HG03280 (cell line): ENCODE measurements around the gene NR3C2.

Experiments used
- ATAC-seq: cut with Tn5 transposase; IDR thresholded peaks from one replicate; pipeline ENCODE4 v1.9.1; 2021; ENCODE audit warnings: mild to moderate bottlenecking, moderate library complexity; ENCODE audit not compliant: unreplicated experiment

The NR3C2 gene

GRCh38 chr4:148435654-148436406 lies 6.4 kb downstream of the NR3C2 start:
- no peak for ATAC-seq

GRCh38 chr4:148434075-148434773 lies 8.0 kb downstream of the NR3C2 start:
- ATAC-seq, result no peak

- no peak for ATAC-seq
These were observed 10.8 kb downstream of the NR3C2 start for GRCh38 chr4:148431401-148431800.

GRCh38 chr4:148430854-148431253 lies 11.4 kb downstream of the NR3C2 start:
- ATAC-seq, result no peak

- ATAC-seq, result no peak
These were observed 13.0 kb downstream of the NR3C2 start for GRCh38 chr4:148429206-148429605.

GRCh38 chr4:148426643-148427042 lies 15.6 kb downstream of the NR3C2 start:
- ATAC-seq, result no peak

- ATAC-seq, result no peak
These were observed 16.7 kb downstream of the NR3C2 start for GRCh38 chr4:148425327-148426110.

- ATAC-seq, result no peak
These were observed 21.8 kb downstream of the NR3C2 start for GRCh38 chr4:148420397-148420796.

GRCh38 chr4:148415500-148415899 lies 26.7 kb downstream of the NR3C2 start:
- ATAC-seq, result no peak

GRCh38 chr4:148412460-148412994 lies 29.7 kb downstream of the NR3C2 start:
- no peak for ATAC-seq

- no peak for ATAC-seq
These were observed 36.9 kb downstream of the NR3C2 start for GRCh38 chr4:148405161-148405893.

- no peak for ATAC-seq
These were observed 43.2 kb downstream of the NR3C2 start for GRCh38 chr4:148398988-148399387.

GRCh38 chr4:148397771-148398170 lies 44.4 kb downstream of the NR3C2 start:
- no peak for ATAC-seq

- no peak for ATAC-seq
These were observed 45.1 kb downstream of the NR3C2 start for GRCh38 chr4:148396986-148397673.

- no peak for ATAC-seq
These were observed 46.4 kb downstream of the NR3C2 start for GRCh38 chr4:148395771-148396170.

GRCh38 chr4:148391056-148391455 lies 51.2 kb downstream of the NR3C2 start:
- no peak for ATAC-seq

GRCh38 chr4:148390311-148390710 lies 51.9 kb downstream of the NR3C2 start:
- no peak for ATAC-seq

- no peak for ATAC-seq
These were observed 61.9 kb downstream of the NR3C2 start for GRCh38 chr4:148380291-148380690.

- ATAC-seq, result no peak
These were observed 66.1 kb downstream of the NR3C2 start for GRCh38 chr4:148376151-148376550.

GRCh38 chr4:148375584-148375983 lies 66.6 kb downstream of the NR3C2 start:
- ATAC-seq, result no peak
